GM19099 (cell line): ENCODE data around the gene ACSL3.

ENCODE experiments used
- POLR2A ChIP-seq: IDR thresholded peaks from 3 replicates; pipeline ENCODE4 v1.6.1; 2011; ENCODE audit warnings: low read depth; ENCODE audit not compliant: insufficient read length; ENCODE audit errors: extremely low read depth

The ACSL3 gene

GRCh38 chr2:222989431-222989830, 128.6 kb downstream of the ACSL3 start:
- no peak for TF ChIP-seq POLR2A

- TF ChIP-seq POLR2A = no peak
Measured at GRCh38 chr2:222992137-222992536, 131.3 kb downstream of the ACSL3 start.
